Colonic mucosa (tissue), 4 donors: Measurements from ENCODE around the gene MRPS10. TPM values are rescaled to one million over a fixed set of nuclear protein-coding genes. Genes with fewer than 3 reads are reported as not detected.
A peak's percentile ranks its signal among the peaks of the same experiment; 100 is the strongest.

Experiments used
- DNase-seq: peaks from one replicate; pipeline ENCODE4 v3.0.0-alpha.2; 2020
- H3K27ac ChIP-seq: fragments of 200-600 bp; one replicate; pipeline ENCODE4 v1.8.0; 2021
- H3K27me3 ChIP-seq: fragments of 200-600 bp; one replicate; pipeline ENCODE4 v1.8.0; 2021
- H3K36me3 ChIP-seq: fragments of 200-600 bp; one replicate; pipeline ENCODE4 v1.8.0; 2021
- H3K4me1 ChIP-seq: fragments of 200-600 bp; one replicate; pipeline ENCODE4 v1.8.0; 2021; ENCODE audit warnings: mild to moderate bottlenecking
- H3K4me3 ChIP-seq: fragments of 200-600 bp; one replicate; pipeline ENCODE4 v1.8.0; 2021
- H3K9ac ChIP-seq, 2 donors: one replicate each; pipeline ENCODE4 v1.7.0; 2013; ENCODE audit warnings: control low read depth in 2 of 2, low read depth in 2 of 2, low read length in 2 of 2
- H3K9me3 ChIP-seq: fragments of 200-600 bp; one replicate; pipeline ENCODE4 v1.8.0; 2021
- intact Hi-C: fragments of 100-400 bp; cut with DNase I; formaldehyde crosslinking; loops from one replicate; pipeline ENCODE4 v1.14.1; 2022
- total RNA-seq, 2 donors: library from RNA; stranded (reverse); fragmentation: NEBNext Ultra II Directional in 1 of 2; extraction: Animal tissue kit (Norgen Biotek cat#: 25700) in 1 of 2; gene quantifications; one replicate each; pipeline ENCODE4 v1.2.1, GENCODE V29; 2021
- TF ChIP-seq, protein P1 (sequence below): fragments of 200-600 bp; IDR thresholded peaks from one replicate; pipeline ENCODE4 v1.8.0; 2022; ENCODE audit warnings: antibody characterized with exemption, mild to moderate bottlenecking
- donor health status: healthy.
- donor health status: DM: no; HTN: no; CAD: no.
- donor health status: DM: no; HTN: no; CAD: no.

MRPS10 gene
- total RNA-seq, 2 donors from 2014 or later = 32.5 to 33.0 TPM

GRCh38 chr6:42200035-42200434 lies 17.6 kb downstream of the MRPS10 start:
- intact Hi-C loops = no loop called here
- Histone ChIP-seq H3K27me3 (no peaks in the 10 kb centered on the region), H3K9ac (no peak overlapping the region), H3K36me3 (no peaks in the 10 kb centered on the region), H3K4me1 (no peaks in the 10 kb centered on the region), H3K4me3 (no peak overlapping the region), H3K9me3 (no peaks in the 10 kb centered on the region), H3K27ac (peak overlapping the region; percentile 27)
- TF ChIP-seq, protein P1, sequence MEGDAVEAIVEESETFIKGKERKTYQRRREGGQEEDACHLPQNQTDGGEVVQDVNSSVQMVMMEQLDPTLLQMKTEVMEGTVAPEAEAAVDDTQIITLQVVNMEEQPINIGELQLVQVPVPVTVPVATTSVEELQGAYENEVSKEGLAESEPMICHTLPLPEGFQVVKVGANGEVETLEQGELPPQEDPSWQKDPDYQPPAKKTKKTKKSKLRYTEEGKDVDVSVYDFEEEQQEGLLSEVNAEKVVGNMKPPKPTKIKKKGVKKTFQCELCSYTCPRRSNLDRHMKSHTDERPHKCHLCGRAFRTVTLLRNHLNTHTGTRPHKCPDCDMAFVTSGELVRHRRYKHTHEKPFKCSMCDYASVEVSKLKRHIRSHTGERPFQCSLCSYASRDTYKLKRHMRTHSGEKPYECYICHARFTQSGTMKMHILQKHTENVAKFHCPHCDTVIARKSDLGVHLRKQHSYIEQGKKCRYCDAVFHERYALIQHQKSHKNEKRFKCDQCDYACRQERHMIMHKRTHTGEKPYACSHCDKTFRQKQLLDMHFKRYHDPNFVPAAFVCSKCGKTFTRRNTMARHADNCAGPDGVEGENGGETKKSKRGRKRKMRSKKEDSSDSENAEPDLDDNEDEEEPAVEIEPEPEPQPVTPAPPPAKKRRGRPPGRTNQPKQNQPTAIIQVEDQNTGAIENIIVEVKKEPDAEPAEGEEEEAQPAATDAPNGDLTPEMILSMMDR = no peak
- DNase-seq = peak; percentile 34

DNA sequence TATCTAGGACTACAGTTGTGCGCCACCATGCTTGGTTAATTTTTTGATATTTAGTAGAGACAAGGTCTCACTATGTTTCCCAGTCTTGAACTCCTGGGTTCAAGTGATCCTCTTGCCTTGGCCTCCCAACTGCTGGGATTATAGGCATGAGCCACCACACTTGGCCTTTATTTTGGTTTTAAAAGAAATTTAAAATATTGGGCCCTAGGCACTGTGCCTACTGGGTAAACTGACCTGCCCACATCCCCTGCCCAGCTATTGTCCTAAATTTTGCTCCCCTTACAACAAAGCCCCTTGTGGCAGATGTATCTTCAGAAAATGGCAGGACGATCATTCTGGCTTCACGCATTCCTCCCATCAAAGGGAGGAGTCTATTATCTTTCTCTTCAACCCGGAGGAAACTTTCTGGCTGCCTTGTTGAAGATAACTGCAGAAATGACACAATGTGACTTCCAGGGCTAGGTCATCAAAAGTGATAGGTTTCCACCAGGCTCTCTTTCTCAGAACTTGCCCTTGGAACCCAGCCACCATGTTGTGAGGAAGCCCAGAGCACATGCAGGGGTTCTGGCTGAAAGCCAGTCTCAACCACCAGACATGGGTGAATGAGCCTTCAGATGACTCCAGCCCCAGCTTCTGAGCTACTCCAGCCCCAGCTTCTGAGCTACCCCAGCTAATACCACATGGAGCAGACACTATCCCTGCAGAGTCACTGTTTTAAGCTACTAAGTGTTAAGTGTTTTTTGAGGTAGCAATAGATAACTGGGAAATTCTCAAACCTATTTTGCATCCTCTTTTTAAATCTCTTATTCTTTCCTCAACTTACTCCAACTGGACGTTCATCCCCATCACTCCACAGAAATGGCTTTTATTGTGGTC lies 18.3 kb downstream of the MRPS10 start:
- Histone ChIP-seq H3K4me1 (no peaks in the 10 kb centered on the region), H3K27ac (peak overlapping the region; percentile 17), H3K9ac (no peak overlapping the region), H3K4me3 (no peak overlapping the region), H3K27me3 (no peaks in the 10 kb centered on the region), H3K9me3 (no peaks in the 10 kb centered on the region), H3K36me3 (no peaks in the 10 kb centered on the region)
- no peak for DNase-seq
- TF ChIP-seq, protein P1 = no peak
- intact Hi-C loops = no loop called here

- TF ChIP-seq, protein P1 = no peak
- Histone ChIP-seq H3K4me1 (no peaks in the 10 kb centered on the region), H3K9me3 (no peaks in the 10 kb centered on the region), H3K9ac (no peak overlapping the region), H3K36me3 (no peaks in the 10 kb centered on the region), H3K4me3 (no peak overlapping the region), H3K27ac (peak overlapping the region; percentile 3), H3K27me3 (no peaks in the 10 kb centered on the region)
- DNase-seq = no peak
- intact Hi-C loops = no loop called here
Observed at GRCh38 chr6:42197555-42198362, 19.9 kb downstream of the MRPS10 start.

- Histone ChIP-seq H3K9me3 (no peaks in the 10 kb centered on the region), H3K36me3 (no peaks in the 10 kb centered on the region), H3K4me1 (no peaks in the 10 kb centered on the region), H3K27me3 (no peaks in the 10 kb centered on the region), H3K27ac (no peak overlapping the region), H3K9ac (no peak overlapping the region), H3K4me3 (no peak overlapping the region)
- TF ChIP-seq, protein P1 = no peak
- intact Hi-C loops = no loop called here
- DNase-seq = no peak
Observed at GRCh38 chr6:42195415-42195814, 22.2 kb downstream of the MRPS10 start.

GRCh38 chr6:42194056-42194455 lies 23.6 kb downstream of the MRPS10 start:
- intact Hi-C loops = no loop called here
- Histone ChIP-seq H3K4me3 (no peak overlapping the region), H3K36me3 (no peaks in the 10 kb centered on the region), H3K27me3 (no peaks in the 10 kb centered on the region), H3K9me3 (no peaks in the 10 kb centered on the region), H3K27ac (no peak overlapping the region), H3K9ac (no peak overlapping the region), H3K4me1 (no peaks in the 10 kb centered on the region)
- TF ChIP-seq, protein P1 = no peak
- DNase-seq = no peak
